ENCODE results near the gene COL8A2.

The COL8A2 gene

DNA sequence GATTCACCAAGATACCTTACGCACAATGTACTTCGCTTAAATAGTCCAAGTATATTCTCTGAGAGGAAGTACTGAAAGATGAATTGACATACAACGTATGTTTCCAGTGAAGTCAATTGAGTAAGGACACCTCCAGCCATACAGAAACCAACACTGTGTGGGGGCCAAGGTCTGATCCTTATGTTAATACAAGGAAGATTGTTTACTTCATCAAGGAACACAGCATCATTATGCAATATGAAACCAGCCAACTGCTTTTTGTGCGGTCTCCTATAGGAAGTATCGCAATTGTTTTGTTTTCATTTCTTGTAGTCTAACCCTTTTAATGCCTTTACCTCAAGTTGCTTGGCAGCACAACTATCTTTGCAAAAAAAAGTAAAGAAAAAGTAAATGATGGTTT is 69.3 kb downstream of the COL8A2 start:
- no peak overlapping the region for H3K4me3 ChIP-seq (ENCODE audit: low read length)
- TF ChIP-seq, protein P1, sequence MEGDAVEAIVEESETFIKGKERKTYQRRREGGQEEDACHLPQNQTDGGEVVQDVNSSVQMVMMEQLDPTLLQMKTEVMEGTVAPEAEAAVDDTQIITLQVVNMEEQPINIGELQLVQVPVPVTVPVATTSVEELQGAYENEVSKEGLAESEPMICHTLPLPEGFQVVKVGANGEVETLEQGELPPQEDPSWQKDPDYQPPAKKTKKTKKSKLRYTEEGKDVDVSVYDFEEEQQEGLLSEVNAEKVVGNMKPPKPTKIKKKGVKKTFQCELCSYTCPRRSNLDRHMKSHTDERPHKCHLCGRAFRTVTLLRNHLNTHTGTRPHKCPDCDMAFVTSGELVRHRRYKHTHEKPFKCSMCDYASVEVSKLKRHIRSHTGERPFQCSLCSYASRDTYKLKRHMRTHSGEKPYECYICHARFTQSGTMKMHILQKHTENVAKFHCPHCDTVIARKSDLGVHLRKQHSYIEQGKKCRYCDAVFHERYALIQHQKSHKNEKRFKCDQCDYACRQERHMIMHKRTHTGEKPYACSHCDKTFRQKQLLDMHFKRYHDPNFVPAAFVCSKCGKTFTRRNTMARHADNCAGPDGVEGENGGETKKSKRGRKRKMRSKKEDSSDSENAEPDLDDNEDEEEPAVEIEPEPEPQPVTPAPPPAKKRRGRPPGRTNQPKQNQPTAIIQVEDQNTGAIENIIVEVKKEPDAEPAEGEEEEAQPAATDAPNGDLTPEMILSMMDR (conservative IDR thresholded peaks at IDR 0.05; ENCODE audit: low read depth, low read length): no peak
- DNase-seq (ENCODE audit: low read depth): no peak

DNA sequence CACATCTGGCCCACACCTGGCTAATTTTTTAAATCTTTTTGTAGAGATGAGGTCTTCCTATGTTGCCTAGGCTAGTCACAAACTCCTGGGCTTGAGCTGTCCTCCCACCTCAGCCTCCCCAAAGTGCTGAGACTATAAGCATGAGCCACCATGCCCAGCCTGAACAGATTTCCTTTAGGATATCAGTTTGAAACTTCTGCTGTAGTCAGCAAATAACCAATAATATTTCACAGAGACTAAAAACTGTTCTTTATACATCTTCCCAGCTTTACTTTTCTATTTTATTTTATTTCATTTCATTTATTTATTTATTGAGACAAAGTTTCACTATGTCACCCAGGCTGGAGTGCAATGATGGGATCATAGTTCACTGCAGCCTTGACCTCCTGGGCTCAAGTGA is 71.0 kb downstream of the COL8A2 start:
- DNase-seq (ENCODE audit: low read depth): no peak
- TF ChIP-seq, protein P1 (conservative IDR thresholded peaks at IDR 0.05; ENCODE audit: low read depth, low read length): no peak

DNA sequence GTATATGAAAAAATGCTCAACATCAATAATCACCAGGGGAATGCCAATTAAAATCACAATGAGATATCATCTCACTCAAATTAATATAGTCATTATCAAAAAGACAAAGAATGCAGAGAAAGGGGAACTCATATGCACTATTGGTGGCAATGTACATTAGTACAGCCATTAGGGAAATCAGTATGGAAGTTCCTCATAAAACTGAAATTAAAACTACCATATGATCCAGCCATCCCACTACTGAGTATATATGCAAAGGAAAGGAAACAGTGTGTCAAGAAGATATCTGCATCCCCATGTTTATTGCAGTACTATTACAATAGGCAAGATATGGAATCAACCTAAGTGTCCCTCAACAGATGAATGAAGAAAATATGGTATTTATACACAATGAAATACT is 73.2 kb downstream of the COL8A2 start:
- no peak for DNase-seq (ENCODE audit: low read depth)
- no peak overlapping the region for H3K4me3 ChIP-seq (ENCODE audit: low read length)
- TF ChIP-seq, protein P1 (conservative IDR thresholded peaks at IDR 0.05; ENCODE audit: low read depth, low read length): no peak

More for the DNA sequence above, 71.0 kb downstream of the COL8A2 start:
- H3K4me3 ChIP-seq (ENCODE audit: low read length): no peak overlapping the region

All from retinal pigment epithelial cell (primary cell).